GM21360 (cell line): ENCODE results near the gene MAD2L2.
"Not testable (repeated sequence)": the region's sequence is repeated elsewhere in the genome, so short reads cannot be mapped to it uniquely, and the experiment has no call there.

Experiments
- ATAC-seq: cut with Tn5 transposase; IDR thresholded peaks from one replicate; pipeline ENCODE4 v1.9.1; 2021; ENCODE audit warnings: mild to moderate bottlenecking, moderate library complexity; ENCODE audit not compliant: unreplicated experiment

MAD2L2 gene

GRCh38 chr1:11654137-11654938 is 26.6 kb downstream of the MAD2L2 start, which contains the start of the genes FBXO2 and FBXO44:
Gene FBXO2 (minus strand): TSS chr1:11654429. CDS start chr1:11654340, 89 bp downstream.
Gene FBXO44 (plus strand): TSS chr1:11654877. CDS start chr1:11655836, 959 bp downstream.
- ATAC-seq: no peak

GRCh38 chr1:11653861-11654136 is 27.1 kb downstream of the MAD2L2 start:
- no peak for ATAC-seq

- ATAC-seq: no peak
These were observed 27.7 kb downstream of the MAD2L2 start for GRCh38 chr1:11653101-11653860.

- ATAC-seq: no peak
These were observed 28.7 kb downstream of the MAD2L2 start for GRCh38 chr1:11652203-11652780.

GRCh38 chr1:11651017-11651416 is 29.9 kb downstream of the MAD2L2 start:
- ATAC-seq: no peak

- no peak for ATAC-seq
These were observed 30.5 kb downstream of the MAD2L2 start for GRCh38 chr1:11650331-11650991.

- no peak for ATAC-seq
These were observed 31.2 kb downstream of the MAD2L2 start for GRCh38 chr1:11649624-11650330.

GRCh38 chr1:11649237-11649623 is 31.7 kb downstream of the MAD2L2 start:
- no peak for ATAC-seq

- ATAC-seq: no peak
These were observed 32.2 kb downstream of the MAD2L2 start for GRCh38 chr1:11648732-11649158.

- no peak for ATAC-seq
These were observed 32.9 kb downstream of the MAD2L2 start for GRCh38 chr1:11648039-11648438.

GRCh38 chr1:11647333-11647732 is 33.6 kb downstream of the MAD2L2 start:
- no peak for ATAC-seq

- ATAC-seq: no peak
These were observed 34.6 kb downstream of the MAD2L2 start for GRCh38 chr1:11646317-11646716.

- no peak for ATAC-seq
These were observed 35.2 kb downstream of the MAD2L2 start for GRCh38 chr1:11645670-11646265.

- ATAC-seq: no peak
These were observed 35.7 kb downstream of the MAD2L2 start for GRCh38 chr1:11645270-11645669.

- no peak for ATAC-seq
These were observed 37.2 kb downstream of the MAD2L2 start for GRCh38 chr1:11643782-11644181.

- ATAC-seq: not testable (repeated sequence)
These were observed 38.4 kb downstream of the MAD2L2 start for GRCh38 chr1:11642418-11643017.

GRCh38 chr1:11641776-11642305 is 39.1 kb downstream of the MAD2L2 start:
- ATAC-seq: no peak

GRCh38 chr1:11640944-11641343 is 40.0 kb downstream of the MAD2L2 start:
- ATAC-seq: no peak

GRCh38 chr1:11640101-11640500 is 40.8 kb downstream of the MAD2L2 start:
- no peak for ATAC-seq

- no peak for ATAC-seq
These were observed 41.6 kb downstream of the MAD2L2 start for GRCh38 chr1:11639372-11639771.
